Upper lobe of right lung (tissue), 1 donor: Measurements from ENCODE around the gene ARMC8. TPM values are rescaled to one million over a fixed set of nuclear protein-coding genes. Genes with fewer than 3 reads are reported as not detected.
A peak's percentile ranks its signal among the peaks of the same experiment; 100 is the strongest.

Source experiments
- ATAC-seq: fragments of 200-7000 bp; cut with Tn5 transposase; one replicate; pipeline ENCODE4 v1.9.1; 2020; ENCODE audit warnings: mild to moderate bottlenecking, moderate library complexity
- DNase-seq: peaks from one replicate; pipeline ENCODE4 v3.0.0-alpha.2; 2020
- H3K27ac ChIP-seq: fragments of 200-600 bp; one replicate; pipeline ENCODE4 v1.8.0; 2022
- H3K27me3 ChIP-seq: fragments of 200-600 bp; one replicate; pipeline ENCODE4 v1.8.0; 2022; ENCODE audit warnings: mild to moderate bottlenecking
- H3K36me3 ChIP-seq: fragments of 200-600 bp; one replicate; pipeline ENCODE4 v1.8.0; 2022
- H3K4me1 ChIP-seq: fragments of 200-600 bp; one replicate; pipeline ENCODE4 v1.8.0; 2022
- H3K4me3 ChIP-seq: fragments of 200-600 bp; one replicate; pipeline ENCODE4 v1.8.0; 2022; ENCODE audit warnings: mild to moderate bottlenecking
- H3K9me3 ChIP-seq: fragments of 200-600 bp; one replicate; pipeline ENCODE4 v1.8.0; 2022
- CTCF ChIP-seq: fragments of 200-600 bp; IDR thresholded peaks from one replicate; pipeline ENCODE4 v1.8.0; 2022; ENCODE audit warnings: antibody characterized with exemption
- intact Hi-C: fragments of 100-400 bp; cut with DNase I; formaldehyde crosslinking; loops from one replicate; pipeline ENCODE4 v1.11.0; 2022
- total RNA-seq: library from RNA; stranded (reverse); fragmentation: NEBNext Ultra II Directional; extraction: Animal tissue kit (Norgen Biotek cat#: 25700); gene quantifications from one replicate; pipeline ENCODE4 v1.2.1, GENCODE V29; 2021
- donor health status: DM: no; HTN: yes; CAD: no; lungs with severe emphysema.

ARMC8 gene
- total RNA-seq, 1 donor from 2014 or later = 50.3 TPM

GRCh38 chr3:138329127-138329983, 142.3 kb downstream of the ARMC8 start, which contains the start of gene NME9:
TSS of gene NME9 (minus strand) at chr3:138329851. CDS start at chr3:138329335, 516 bp downstream.
- intact Hi-C loops = no loop called here
- DNase-seq = peak; percentile 94
- peak; percentile 60 for TF ChIP-seq CTCF
- no peaks in the 10 kb centered on the region for H3K27me3 ChIP-seq
- peak within 1 kb of the TSS; percentile 83 for H3K4me3 ChIP-seq
- H3K27ac ChIP-seq = peak within 1 kb of the TSS; percentile 66
- H3K4me1 ChIP-seq = peaks cover 8% of the 10 kb centered on the region
- no peaks in the 10 kb centered on the region for H3K9me3 ChIP-seq
- no peaks in the 10 kb centered on the region for H3K36me3 ChIP-seq
- peak; percentile 96 for ATAC-seq

GRCh38 chr3:138329984-138330293, 142.8 kb downstream of the ARMC8 start:
- TF ChIP-seq CTCF = no peak
- Histone ChIP-seq H3K9me3 (no peaks in the 10 kb centered on the region), H3K4me3 (peak overlapping the region; percentile 83), H3K27ac (peak overlapping the region; percentile 66), H3K36me3 (no peaks in the 10 kb centered on the region), H3K4me1 (peaks cover 8% of the 10 kb centered on the region), H3K27me3 (no peaks in the 10 kb centered on the region)
- no peak for ATAC-seq
- intact Hi-C loops = no loop called here
- no peak for DNase-seq

GRCh38 chr3:138331143-138331894, 144.2 kb downstream of the ARMC8 start:
- ATAC-seq (no peak), DNase-seq (no peak)
- Histone ChIP-seq H3K36me3 (no peaks in the 10 kb centered on the region), H3K27me3 (no peaks in the 10 kb centered on the region), H3K4me3 (no peak overlapping the region), H3K4me1 (peaks cover 8% of the 10 kb centered on the region), H3K9me3 (no peaks in the 10 kb centered on the region), H3K27ac (no peak overlapping the region)
- intact Hi-C loops = no loop called here
- peak; percentile 9 for TF ChIP-seq CTCF

GRCh38 chr3:138332472-138333073, 145.5 kb downstream of the ARMC8 start:
- H3K27me3 ChIP-seq = no peaks in the 10 kb centered on the region
- ATAC-seq (no peak), DNase-seq (no peak)
- H3K36me3 ChIP-seq = no peaks in the 10 kb centered on the region
- no peaks in the 10 kb centered on the region for H3K9me3 ChIP-seq
- no peak overlapping the region for H3K4me3 ChIP-seq
- H3K27ac ChIP-seq = no peak overlapping the region
- intact Hi-C loops = no loop called here
- TF ChIP-seq CTCF = peak; percentile 65
- peaks cover 8% of the 10 kb centered on the region for H3K4me1 ChIP-seq

GRCh38 chr3:138334608-138335007, 147.5 kb downstream of the ARMC8 start:
- DNase-seq = no peak
- Histone ChIP-seq H3K27me3 (no peaks in the 10 kb centered on the region), H3K36me3 (no peaks in the 10 kb centered on the region), H3K27ac (no peak overlapping the region), H3K4me3 (no peak overlapping the region), H3K9me3 (no peaks in the 10 kb centered on the region), H3K4me1 (no peaks in the 10 kb centered on the region)
- intact Hi-C loops = no loop called here
- ATAC-seq = no peak
- no peak for TF ChIP-seq CTCF
